ENCODE data around the gene SV2B.

- TF ChIP-seq CTCF (conservative IDR thresholded peaks at IDR 0.05; ENCODE audit: low read depth in 2 of 2): no peak
- no peak for TF ChIP-seq NANOG (IDR thresholded peaks at IDR 0.05; ENCODE audit: borderline replicate concordance)
- TF ChIP-seq STAT1 (IDR thresholded peaks at IDR 0.05; ENCODE audit: unreplicated experiment): no peak
- no peak for TF ChIP-seq POLR2AphosphoS5 (IDR thresholded peaks at IDR 0.05; ENCODE audit: low read depth)
- no peak for TF ChIP-seq ETS1 (IDR thresholded peaks at IDR 0.05)
- no peak for TF ChIP-seq EZH2 (IDR thresholded peaks at IDR 0.05; ENCODE audit: low read depth, unreplicated experiment)
- TF ChIP-seq ZNF114 (CRISPR knock-in tag; IDR thresholded peaks at IDR 0.05): no peak
- no peak for TF ChIP-seq CREB1 (CRISPR knock-in tag; IDR thresholded peaks at IDR 0.05; ENCODE audit: low read depth)
- TF ChIP-seq EZH2phosphoT487 (IDR thresholded peaks at IDR 0.05; ENCODE audit: unreplicated experiment): no peak
- TF ChIP-seq REST (IDR thresholded peaks at IDR 0.05; ENCODE audit: unreplicated experiment): no peak
- TF ChIP-seq ZNF331 (CRISPR knock-in tag; IDR thresholded peaks at IDR 0.05; ENCODE audit: low read depth): no peak
These were observed 206.1 kb downstream of the SV2B start for GRCh38 chr15:91306144-91306543.
